Loucy (cell line): Measurements from ENCODE around the gene HEBP2.

Experiments used
- H2AFZ ChIP-seq: fragments of 200-600 bp; sonication (generic); 2 replicates; pipeline ENCODE4 v1.6.0; 2016; ENCODE audit warnings: antibody characterized with exemption, mild to moderate bottlenecking, low read length, moderate library complexity
- H3F3A ChIP-seq: fragments of 200-600 bp; 2 replicates; pipeline ENCODE4 v1.6.0; 2016; ENCODE audit warnings: antibody characterized with exemption, low read depth, mild to moderate bottlenecking
- H3K27me3 ChIP-seq: fragments of 200-600 bp; sonication (generic); 2 replicates; pipeline ENCODE4 v1.6.1; 2014; ENCODE audit warnings: low read length, mild to moderate bottlenecking; ENCODE audit not compliant: insufficient read depth, poor library complexity, severe bottlenecking
- H3K36me3 ChIP-seq: fragments of 200-600 bp; sonication (generic); 2 replicates; pipeline ENCODE4 v1.6.1; 2016; ENCODE audit warnings: low read length; ENCODE audit not compliant: insufficient read depth
- H3K4me1 ChIP-seq: fragments of 200-600 bp; sonication (generic); 2 replicates; pipeline ENCODE4 v1.5.1; 2014; ENCODE audit warnings: low read length, mild to moderate bottlenecking; ENCODE audit not compliant: insufficient read depth, poor library complexity, severe bottlenecking
- H3K4me2 ChIP-seq: fragments of 200-600 bp; sonication (generic); 2 replicates; pipeline ENCODE4 v1.6.0; 2014; ENCODE audit warnings: antibody characterized with exemption, low read length, low read depth, mild to moderate bottlenecking; ENCODE audit not compliant: poor library complexity, severe bottlenecking
- H3K4me3 ChIP-seq: fragments of 200-600 bp; sonication (generic); 2 replicates; pipeline ENCODE4 v1.5.1; 2014; ENCODE audit warnings: low read length, mild to moderate bottlenecking, mixed read lengths; ENCODE audit not compliant: poor library complexity, severe bottlenecking
- H3K79me2 ChIP-seq: fragments of 200-600 bp; sonication (generic); 2 replicates; pipeline ENCODE4 v1.6.1; 2014; ENCODE audit warnings: low read length; ENCODE audit not compliant: insufficient read depth
- H3K9ac ChIP-seq: fragments of 200-600 bp; sonication (generic); 2 replicates; pipeline ENCODE4 v1.6.0; 2014; ENCODE audit warnings: mild to moderate bottlenecking, low read depth, low read length, moderate library complexity; ENCODE audit not compliant: poor library complexity, severe bottlenecking
- H3K9me2 ChIP-seq: fragments of 200-600 bp; sonication (generic); replicated peaks from 2 replicates; pipeline ENCODE4 v1.6.1; 2016; ENCODE audit warnings: low read depth, low read length, mixed read lengths
- H3K9me3 ChIP-seq: fragments of 200-600 bp; sonication (generic); 2 replicates; pipeline ENCODE4 v1.6.1; 2014; ENCODE audit warnings: mild to moderate bottlenecking, antibody characterized with exemption, low read length, low read depth; ENCODE audit not compliant: insufficient read depth
- H4K20me1 ChIP-seq: fragments of 200-600 bp; sonication (generic); 2 replicates; pipeline ENCODE4 v1.6.0; 2014; ENCODE audit warnings: antibody characterized with exemption, low read length, mild to moderate bottlenecking; ENCODE audit not compliant: insufficient read depth, poor library complexity, severe bottlenecking
- CTCF ChIP-seq: fragments of 200-600 bp; sonication (generic); conservative IDR thresholded peaks from 2 replicates; pipeline ENCODE4 v1.5.1; 2014; ENCODE audit warnings: mild to moderate bottlenecking, antibody characterized with exemption, low read length
- EZH2phosphoT487 ChIP-seq: fragments of 200-600 bp; IDR thresholded peaks from 2 replicates; pipeline ENCODE4 v1.6.1; 2018; ENCODE audit warnings: antibody characterized with exemption, mild to moderate bottlenecking, moderate library complexity, borderline replicate concordance

Gene HEBP2

GRCh38 chr6:138389551-138389950, 14.5 kb upstream of the HEBP2 start:
- Histone ChIP-seq H3K27me3 (no peaks in the 10 kb centered on the region), H3K4me3 (no peak overlapping the region), H3K4me1 (peaks cover 8% of the 10 kb centered on the region), H3F3A (no peaks in the 10 kb centered on the region), H3K9me2 (no peaks in the 10 kb centered on the region), H3K9ac (no peak overlapping the region), H3K79me2 (no peaks in the 10 kb centered on the region), H4K20me1 (no peaks in the 10 kb centered on the region), H3K36me3 (no peaks in the 10 kb centered on the region), H2AFZ (no peak overlapping the region), H3K4me2 (no peak overlapping the region), H3K9me3 (no peaks in the 10 kb centered on the region)
- no peak for TF ChIP-seq EZH2phosphoT487
- TF ChIP-seq CTCF: no peak

- Histone ChIP-seq H3K36me3 (no peaks in the 10 kb centered on the region), H3K4me2 (no peak overlapping the region)
- TF ChIP-seq EZH2phosphoT487 (no peak), CTCF (no peak)
Measured at GRCh38 chr6:138393871-138394783, 9.9 kb upstream of the HEBP2 start.

GRCh38 chr6:138396709-138397108, 7.3 kb upstream of the HEBP2 start:
- Histone ChIP-seq H3K9ac (no peak overlapping the region), H3K9me3 (no peaks in the 10 kb centered on the region), H4K20me1 (no peaks in the 10 kb centered on the region), H3K9me2 (no peaks in the 10 kb centered on the region), H2AFZ (no peak overlapping the region), H3K79me2 (no peaks in the 10 kb centered on the region), H3K36me3 (no peaks in the 10 kb centered on the region), H3F3A (no peaks in the 10 kb centered on the region), H3K4me2 (no peak overlapping the region), H3K27me3 (no peaks in the 10 kb centered on the region), H3K4me3 (no peak overlapping the region), H3K4me1 (peaks cover 8% of the 10 kb centered on the region)
- TF ChIP-seq CTCF: no peak

More at GRCh38 chr6:138393871-138394783, 9.9 kb upstream of the HEBP2 start:
- Histone ChIP-seq H3K4me1 (peaks cover 8% of the 10 kb centered on the region), H4K20me1 (no peaks in the 10 kb centered on the region), H3K9me3 (no peaks in the 10 kb centered on the region), H2AFZ (peak overlapping the region; percentile 38; the same call in 1 of the 2 replicates), H3F3A (no peaks in the 10 kb centered on the region), H3K9me2 (no peaks in the 10 kb centered on the region), H3K4me3 (no peak overlapping the region), H3K27me3 (no peaks in the 10 kb centered on the region), H3K79me2 (no peaks in the 10 kb centered on the region), H3K9ac (no peak overlapping the region)
